ENCODE data around the gene LAMC1. TPM values are rescaled to one million over a fixed set of nuclear protein-coding genes. Genes with fewer than 3 reads are reported as not detected.

Gene LAMC1
- total RNA-seq, 1 donor from 2014 or later = 370 TPM

- no peak for DNase-seq (ENCODE audit: low spot score)
These were observed 163.6 kb downstream of the LAMC1 start for GRCh38 chr1:183186841-183187240.

- DNase-seq (ENCODE audit: low spot score) = no peak
These were observed 165.0 kb downstream of the LAMC1 start for GRCh38 chr1:183188240-183188639.

GRCh38 chr1:183191833-183192232, 168.6 kb downstream of the LAMC1 start:
- DNase-seq (ENCODE audit: low spot score) = no peak

GRCh38 chr1:183193963-183194525, 170.8 kb downstream of the LAMC1 start:
- DNase-seq (ENCODE audit: low spot score) = no peak

GRCh38 chr1:183194527-183195141, 171.4 kb downstream of the LAMC1 start:
- no peak for DNase-seq (ENCODE audit: low spot score)

GRCh38 chr1:183195142-183195574, 171.9 kb downstream of the LAMC1 start:
- no peak for DNase-seq (ENCODE audit: low spot score)

Other genes starting within 250 kb of the LAMC1 start
- gene NPL, start 233.6 kb upstream of the LAMC1 start, total RNA-seq = 55.7 TPM
- 111 TPM for gene DHX9, start 184.1 kb upstream of the LAMC1 start, total RNA-seq
- not detected for gene SHCBP1L, start 70.3 kb upstream of the LAMC1 start, total RNA-seq
- 1.0 TPM for gene LAMC2, start 162.8 kb downstream of the LAMC1 start, total RNA-seq

Measured in mesenteric fat pad (tissue), 1 donor.